GM12878 (cell line): ENCODE data around the gene B4GALT5. TPM values are rescaled to one million over a fixed set of nuclear protein-coding genes. Genes with fewer than 3 reads are reported as not detected.

Experiments
- ATAC-seq: fragments of 200-7000 bp; cut with Tn5 transposase; 3 replicates; pipeline ENCODE4 v1.9.1; 2020; ENCODE audit warnings: mild to moderate bottlenecking, moderate library complexity
- BruUV-seq: library from RNA; stranded (reverse); fragments of 400-500 nt; replicated peaks from 2 replicates; lab custom pipeline; 2021; lab: Mats Ljungman, UMichigan
- CTCF ChIA-PET: fragments of 300-600 bp; sonication (Branson Sonifier 250); formaldehyde crosslinking; extraction: SDS; loops from one replicate; lab custom pipeline; 2021; ENCODE audit warnings: inconsistent platforms; lab: Yijun Ruan, JAX
- POLR2A ChIA-PET: fragments of 350-600 bp; formaldehyde crosslinking; extraction: SDS; loops from one replicate; lab custom pipeline; 2021; ENCODE audit warnings: inconsistent platforms; lab: Charles Lee
- RAD21 ChIA-PET: fragments of 300-600 bp; sonication (Branson Sonifier 250); formaldehyde crosslinking; loops from one replicate; lab custom pipeline; 2023; ENCODE audit warnings: antibody characterized with exemption; ENCODE audit not compliant: unreplicated experiment; lab: Charles Lee
- SMC1A ChIA-PET: fragments of 300-600 bp; sonication (Branson Sonifier 250); formaldehyde crosslinking; loops from one replicate; lab custom pipeline; 2023; ENCODE audit not compliant: unreplicated experiment, uncharacterized antibody; lab: Charles Lee
- DNase-seq: peaks from one replicate; pipeline ENCODE4 v3.0.0-alpha.2; 2011; ENCODE audit warnings: low read depth, low spot score
- FAIRE-seq: peaks from 3 replicates; lab custom pipeline; 2011; peaks lifted over from hg19 to GRCh38; lab: Jason Lieb, UNC
- H2AFZ ChIP-seq: 2 replicates; pipeline ENCODE4 v1.6.0; 2011; ENCODE audit warnings: low read depth, low read length, control low read depth; ENCODE audit not compliant: control insufficient read depth
- H3K27ac ChIP-seq: 2 replicates; pipeline ENCODE4 v1.5.1; 2011; ENCODE audit warnings: control low read depth; ENCODE audit not compliant: control insufficient read depth, insufficient read depth
- H3K27me3 ChIP-seq, 2 experiments: replicated peaks in 1 of 2; 2 replicates each; pipeline versions ENCODE4 v1.6.0 to v1.6.1; 2011; ENCODE audit warnings: low read length in 1 of 2; ENCODE audit not compliant: control insufficient read depth in 2 of 2, insufficient read depth in 2 of 2
- H3K36me3 ChIP-seq, 2 experiments: 2 replicates each; pipeline ENCODE4 v1.5.1; 2011; ENCODE audit warnings: low read length in 1 of 2; ENCODE audit not compliant: control insufficient read depth in 2 of 2, insufficient read depth in 2 of 2
- H3K4me1 ChIP-seq: 2 replicates; pipeline ENCODE4 v1.6.1; 2011; ENCODE audit warnings: mild to moderate bottlenecking, low read length, moderate library complexity, mixed read lengths; ENCODE audit not compliant: control insufficient read depth, insufficient read depth
- H3K4me2 ChIP-seq: 2 replicates; pipeline ENCODE4 v1.6.0; 2011; ENCODE audit warnings: control low read depth; ENCODE audit not compliant: control insufficient read depth, insufficient read depth
- H3K4me3 ChIP-seq: fragments of 200-600 bp; sonication (generic); 2 replicates; pipeline ENCODE4 v1.5.1; 2016
- H3K79me2 ChIP-seq: 2 replicates; pipeline ENCODE4 v1.6.0; 2011; ENCODE audit warnings: low read length; ENCODE audit not compliant: control insufficient read depth, insufficient read depth
- H3K9ac ChIP-seq: 2 replicates; pipeline ENCODE4 v1.8.0; 2011; ENCODE audit warnings: low read length, control low read depth, mixed read lengths; ENCODE audit not compliant: control insufficient read depth, insufficient read depth
- H3K9me3 ChIP-seq: replicated peaks from 3 replicates; pipeline ENCODE4 v1.5.1; 2011; ENCODE audit warnings: mild to moderate bottlenecking, low read length; ENCODE audit not compliant: control insufficient read depth, insufficient read depth
- H4K20me1 ChIP-seq: 2 replicates; pipeline ENCODE4 v1.6.0; 2011; ENCODE audit not compliant: control insufficient read depth, insufficient read depth
- ASH2L ChIP-seq: fragments of 300-600, 200-600 bp; sonication (generic); IDR thresholded peaks from 2 replicates; pipeline ENCODE4 v1.6.1; 2017; ENCODE audit warnings: low read depth, mild to moderate bottlenecking, borderline replicate concordance
- CBX3 ChIP-seq: fragments of 200-600 bp; sonication (generic); IDR thresholded peaks from 2 replicates; pipeline ENCODE4 v1.6.1; 2016; ENCODE audit warnings: low read depth, borderline replicate concordance
- CTCF ChIP-seq, 3 experiments: IDR thresholded peaks in 2 of 3; conservative IDR thresholded peaks in 1 of 3; 2 replicates each; pipeline ENCODE4 v1.5.1; 2011; ENCODE audit warnings: low read depth in 3 of 3, low read length in 3 of 3, mild to moderate bottlenecking in 3 of 3, control low read depth in 2 of 3, moderate library complexity in 2 of 3, inconsistent platforms in 1 of 3, mixed read lengths in 1 of 3; ENCODE audit not compliant: control insufficient read depth in 2 of 3, insufficient read depth in 1 of 3; ENCODE audit errors: extremely low read depth in 1 of 3
- CUX1 ChIP-seq: IDR thresholded peaks from 2 replicates; pipeline ENCODE4 v1.6.1; 2012; ENCODE audit warnings: improper control_type of control experiment, low read depth, low read length; ENCODE audit not compliant: insufficient replicate concordance
- E4F1 ChIP-seq: fragments of 450-650 bp; IDR thresholded peaks from 2 replicates; pipeline ENCODE4 v1.6.1; 2018; ENCODE audit warnings: borderline replicate concordance, mild to moderate bottlenecking; ENCODE audit not compliant: partially characterized antibody
- NBN ChIP-seq: fragments of 450-650 bp; IDR thresholded peaks from 2 replicates; pipeline ENCODE4 v1.6.1; 2016
- NFYB ChIP-seq: IDR thresholded peaks from 2 replicates; pipeline ENCODE4 v1.6.1; 2011; ENCODE audit warnings: low read depth, mild to moderate bottlenecking, low read length, improper control_type of control experiment, moderate library complexity; ENCODE audit not compliant: insufficient read depth
- PML ChIP-seq: IDR thresholded peaks from 2 replicates; pipeline ENCODE4 v1.6.1; 2012; ENCODE audit warnings: low read length, inconsistent platforms
- POLR2A ChIP-seq: IDR thresholded peaks from 2 replicates; pipeline ENCODE4 v1.6.1; 2011; ENCODE audit warnings: low read depth, mild to moderate bottlenecking, low read length
- POLR2AphosphoS2 ChIP-seq: IDR thresholded peaks from 2 replicates; pipeline ENCODE4 v1.6.1; 2011; ENCODE audit warnings: low read depth, mild to moderate bottlenecking, low read length, improper control_type of control experiment, moderate library complexity
- SP1 ChIP-seq: IDR thresholded peaks from one replicate; pipeline ENCODE4 v1.6.1; 2011; ENCODE audit warnings: low read depth, low read length
- TARDBP ChIP-seq: IDR thresholded peaks from 2 replicates; pipeline ENCODE4 v1.6.1; 2016; ENCODE audit warnings: borderline replicate concordance
- TBL1XR1 ChIP-seq: IDR thresholded peaks from 2 replicates; pipeline ENCODE4 v1.6.1; 2012; ENCODE audit warnings: low read depth, low read length, improper control_type of control experiment
- WGBS: methylation state at CpG from one replicate; pipeline ENCODE4 v1.1.6; 2016; ENCODE audit warnings: low lambda C conversion rate; ENCODE audit not compliant: insufficient replicate concordance, insufficient coverage; ENCODE audit errors: missing lambda C conversion rate; 5-methylcytosine and 5-hydroxymethylcytosine counted together
- in situ Hi-C: fragments of 300-500 bp; cut with MboI; formaldehyde crosslinking; loops from 9 replicates; pipeline ENCODE4 v1.14.3; 2018; ENCODE audit warnings: mixed read lengths
- intact Hi-C: fragments of 100-400 bp; cut with micrococcal nuclease; formaldehyde crosslinking; loops from one replicate; pipeline ENCODE4 v1.14.2; 2022; ENCODE audit not compliant: unreplicated experiment
- polyA plus RNA-seq, 11 experiments: library from polyadenylated mRNA; depleted of rRNA in 4 of 11; unstranded in 6 of 11; stranded (reverse) in 5 of 11; fragments of >200 nt; fragmentation: Nextera tagmentation in 4 of 11; fragmentation: Illumina TruSeq in 1 of 11; extraction: Ambion mirVana in 4 of 11; extraction: Trizol in 1 of 11; gene quantifications; 1 replicate in 1 of 11; 2 replicates in 10 of 11; pipeline versions ENCODE4 v1.2.1 to v1.2.3, GENCODE V29; 2011 to 2016; ENCODE audit warnings: inconsistent platforms in 2 of 11, missing spikeins in 2 of 11, low read depth in 1 of 11
- total RNA-seq, 4 experiments: library from RNA; depleted of rRNA in 3 of 4; stranded (reverse); fragments of >200 nt in 3 of 4; fragmentation: Illumina TruSeq in 1 of 4; extraction: Trizol in 1 of 4; gene quantifications; 2 replicates each; pipeline versions ENCODE4 v1.2.1 to v1.2.3, GENCODE V29; 2013 to 2021

B4GALT5 gene
- total and polyA plus RNA-seq, 10 of the 15 experiments (the other 5 are each of a cell fraction or from before 2014, with no cell fraction given) = 2.0 to 55.5 (median 20.2) TPM

- FAIRE-seq = no peak
- no peak for DNase-seq
- ChIA-PET POLR2A (no interaction called here), CTCF (no interaction called here), SMC1A (no interaction called here), RAD21 (no interaction called here)
- Histone ChIP-seq H3K9me3 (peaks cover 6% of the 10 kb centered on the region; the same call in 2 of the 3 replicates), H3K27me3 (no peaks in the 10 kb centered on the region; a peak in 2 of 4 replicates), H3K9ac (no peak overlapping the region), H3K4me1 (peaks cover 21% of the 10 kb centered on the region), H4K20me1 (no peaks in the 10 kb centered on the region), H3K79me2 (no peaks in the 10 kb centered on the region), H3K36me3 (no peaks in the 10 kb centered on the region), H3K4me3 (no peak overlapping the region), H3K27ac (no peak overlapping the region), H3K4me2 (no peak overlapping the region), H2AFZ (no peak overlapping the region)
- 53% methylated on average over 15 of the region's 15 CpGs for WGBS
- in situ Hi-C loops (no loop called here), intact Hi-C loops (no loop called here)
- BruUV-seq = no TSS peak
- ATAC-seq = no peak
- no peak for TF ChIP-seq CBX3
- TF ChIP-seq POLR2A = no peak
- no peak for TF ChIP-seq E4F1
- no peak for TF ChIP-seq TBL1XR1
- TF ChIP-seq NFYB = no peak
- TF ChIP-seq ASH2L = no peak
- no peak for TF ChIP-seq SP1
- TF ChIP-seq POLR2AphosphoS2 = no peak
- no peak for TF ChIP-seq PML
- TF ChIP-seq TARDBP = no peak
- TF ChIP-seq CUX1 = no peak
- no peak for TF ChIP-seq CTCF (IDR thresholded peaks at IDR 0.05 in 2 of 3, conservative IDR thresholded peaks at IDR 0.05 in 1 of 3; ENCODE audit: control insufficient read depth in 2 of 3, extremely low read depth in 1 of 3, insufficient read depth in 1 of 3, low read depth in 3 of 3, low read length in 3 of 3)
- TF ChIP-seq NBN = no peak
Measured at GRCh38 chr20:49593466-49594142, 120.1 kb downstream of the B4GALT5 start.
